GM19240 (cell line): Measurements from ENCODE around the gene UBQLNL.

Experiments
- DNase-seq: peaks from one replicate; pipeline ENCODE4 v3.0.0; 2011; ENCODE audit warnings: low spot score; ENCODE audit not compliant: insufficient read length

Gene UBQLNL

GRCh38 chr11:5507933-5508305, 8.6 kb downstream of the UBQLNL start:
- no peak for DNase-seq

- no peak for DNase-seq
Measured at GRCh38 chr11:5507177-5507932, 9.1 kb downstream of the UBQLNL start.

DNA sequence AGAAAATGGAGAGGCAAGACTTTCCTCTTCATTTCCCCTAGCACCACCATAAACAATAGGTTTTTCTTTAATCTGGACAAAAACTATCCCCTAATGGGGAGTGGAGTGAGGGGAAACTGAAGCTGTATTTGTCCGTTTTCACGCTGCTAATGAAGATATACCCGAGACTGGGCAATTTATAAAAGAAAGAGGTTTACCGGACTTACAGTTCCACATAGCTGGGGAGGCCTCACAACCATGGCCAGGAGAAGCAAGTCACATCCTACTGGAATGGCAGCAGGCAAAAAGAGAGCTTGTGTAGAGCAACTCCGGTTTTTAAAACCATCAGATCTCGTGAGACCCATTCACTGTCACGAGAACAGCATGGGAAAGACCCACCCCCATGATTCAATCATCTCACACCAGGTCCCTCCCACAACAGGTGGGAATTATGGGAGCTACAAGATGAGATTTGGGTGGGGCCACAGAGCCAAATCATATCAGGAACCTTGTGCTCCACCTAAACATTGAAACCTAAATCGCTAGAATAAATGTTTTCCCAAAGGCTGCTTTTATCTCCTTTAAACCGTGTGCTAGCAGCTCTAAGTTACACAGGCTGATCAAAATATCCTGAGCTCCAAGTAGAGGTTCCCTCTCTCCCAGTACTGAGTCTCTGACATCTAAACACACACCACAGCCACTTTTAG, 11.0 kb downstream of the UBQLNL start:
- DNase-seq = no peak

DNA sequence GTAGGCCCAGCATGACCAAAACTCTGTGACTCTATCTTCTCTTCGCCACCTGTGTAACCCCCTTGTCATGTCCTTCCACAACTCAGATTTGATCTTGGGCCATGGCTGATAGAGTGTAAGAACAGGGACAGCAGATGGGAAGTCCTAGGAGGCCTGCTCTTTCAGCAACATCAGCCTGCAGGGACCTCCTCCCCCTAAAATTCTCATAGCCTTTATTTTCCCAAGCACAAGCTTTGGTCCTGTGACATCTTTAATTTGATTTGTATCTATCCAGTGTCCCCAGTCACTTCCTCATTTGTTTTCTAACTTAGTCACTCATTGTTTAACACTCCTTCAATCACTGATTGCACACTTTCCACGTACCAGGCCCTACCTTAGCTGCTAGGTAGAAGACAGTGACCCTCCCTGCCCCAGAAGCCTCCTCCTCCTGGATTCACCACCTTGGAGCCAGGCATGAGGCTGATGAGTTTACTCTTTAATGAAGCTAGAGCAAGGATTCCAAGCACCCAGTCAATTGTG, 12.0 kb downstream of the UBQLNL start:
- DNase-seq = no peak

GRCh38 chr11:5500393-5500801, 16.1 kb downstream of the UBQLNL start:
- no peak for DNase-seq

- no peak for DNase-seq
Measured at GRCh38 chr11:5499671-5500070, 16.8 kb downstream of the UBQLNL start.

- no peak for DNase-seq
Measured at GRCh38 chr11:5489576-5490357, 26.7 kb downstream of the UBQLNL start.

DNA sequence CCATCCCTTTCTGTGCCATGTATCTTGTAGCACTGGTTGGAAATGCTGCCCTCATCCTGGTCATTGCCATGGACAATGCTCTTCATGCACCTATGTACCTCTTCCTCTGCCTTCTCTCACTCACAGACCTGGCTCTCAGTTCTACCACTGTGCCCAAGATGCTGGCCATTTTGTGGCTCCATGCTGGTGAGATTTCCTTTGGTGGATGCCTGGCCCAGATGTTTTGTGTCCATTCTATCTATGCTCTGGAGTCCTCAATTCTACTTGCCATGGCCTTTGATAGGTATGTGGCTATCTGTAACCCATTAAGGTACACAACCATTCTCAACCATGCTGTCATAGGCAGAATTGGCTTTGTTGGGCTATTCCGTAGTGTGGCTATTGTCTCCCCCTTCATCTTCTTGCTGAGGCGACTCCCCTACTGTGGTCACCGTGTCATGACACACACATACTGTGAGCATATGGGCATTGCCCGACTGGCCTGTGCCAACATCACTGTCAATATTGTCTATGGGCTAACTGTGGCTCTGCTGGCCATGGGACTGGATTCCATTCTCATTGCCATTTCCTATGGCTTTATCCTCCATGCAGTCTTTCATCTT, 27.6 kb downstream of the UBQLNL start:
- DNase-seq = no peak

DNA sequence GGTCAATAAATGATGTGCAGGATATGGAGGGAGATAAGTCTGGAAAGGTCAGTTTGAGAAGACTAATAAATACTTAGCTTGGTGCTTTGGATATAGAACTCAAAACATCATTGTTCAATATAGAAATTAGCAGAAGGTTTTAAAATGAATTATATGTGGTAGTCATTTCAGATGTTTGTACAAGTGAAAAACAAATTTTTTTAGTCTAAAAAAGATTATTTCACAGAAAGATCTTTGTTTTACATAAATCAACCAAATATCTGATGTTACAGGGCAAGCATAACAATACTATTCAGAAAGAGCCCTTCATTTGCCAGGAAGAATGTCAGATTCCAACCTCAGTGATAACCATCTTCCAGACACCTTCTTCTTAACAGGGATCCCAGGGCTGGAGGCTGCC, 28.1 kb downstream of the UBQLNL start, which contains the start of gene OR52D1:
Gene OR52D1 (plus strand): TSS at position 301 of the 400 bp plus-strand sequence. CDS start 22 bp downstream, at position 323.
- no peak for DNase-seq

GRCh38 chr11:5486421-5486820, 30.1 kb downstream of the UBQLNL start:
- no peak for DNase-seq

DNA sequence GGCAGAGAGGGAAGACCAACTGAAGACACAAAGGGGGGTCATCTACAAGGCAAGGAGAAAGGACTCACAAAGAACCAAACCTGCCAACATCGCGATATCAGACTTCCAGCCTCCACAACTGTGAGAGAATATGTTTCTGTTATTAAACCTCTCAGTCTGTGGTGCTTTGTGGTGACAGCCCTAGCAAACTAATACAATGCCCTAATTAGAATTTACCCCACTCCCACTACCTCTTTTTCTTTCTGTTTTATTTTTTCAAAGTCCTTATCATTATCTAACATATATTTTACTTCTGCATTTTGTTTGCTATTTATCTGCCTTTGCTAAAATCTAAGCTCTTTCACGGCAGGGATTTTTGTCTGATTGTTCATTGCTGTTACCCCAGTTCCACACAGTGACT, 30.5 kb downstream of the UBQLNL start:
- no peak for DNase-seq

GRCh38 chr11:5476186-5476819, 40.2 kb downstream of the UBQLNL start:
- peak; percentile 16 for DNase-seq

GRCh38 chr11:5473921-5474320, 42.6 kb downstream of the UBQLNL start:
- DNase-seq = no peak

DNA sequence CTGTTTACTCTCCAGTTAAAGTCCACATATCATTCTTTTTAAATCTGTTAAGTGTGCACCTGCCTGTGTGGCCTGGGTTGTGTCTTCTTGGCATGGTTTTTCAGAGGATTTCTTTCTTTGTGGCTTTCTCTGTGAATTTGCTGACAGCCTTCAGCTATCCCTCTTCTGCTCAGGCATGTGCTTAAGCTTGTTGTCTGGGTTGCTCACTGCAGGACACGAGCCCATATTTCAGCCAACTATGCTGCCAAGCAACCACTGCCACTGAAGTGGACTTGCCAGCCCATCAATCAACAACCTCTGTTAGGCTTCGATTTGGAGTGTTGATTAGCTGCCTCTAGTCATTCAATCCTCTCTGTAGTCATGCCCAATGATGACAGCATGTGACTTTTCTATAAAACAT, 49.0 kb downstream of the UBQLNL start:
- DNase-seq = no peak
